B cell (primary cell): ENCODE data around the gene GPR173.

ENCODE experiments used
- CTCF ChIP-seq: fragments of 200-600 bp; IDR thresholded peaks from one replicate; pipeline ENCODE4 v1.8.0; 2022; ENCODE audit warnings: antibody characterized with exemption, mild to moderate bottlenecking
- EZH2 ChIP-seq: IDR thresholded peaks from 2 replicates; pipeline ENCODE4 v1.6.1; 2012; ENCODE audit warnings: borderline replicate concordance, low read depth, mild to moderate bottlenecking, moderate library complexity, low read length; ENCODE audit not compliant: insufficient read depth, poor library complexity, severe bottlenecking

GRCh38 chrX:53001958-53002357, 46.6 kb upstream of the GPR173 start:
- TF ChIP-seq CTCF (no peak), EZH2 (no peak)
